Erythroblast (primary cell): ENCODE measurements around the gene NASP.

Source experiments
- DNase-seq, 2 experiments: peaks; one replicate each; lab custom pipeline; 2025; lab: John Stamatoyannopoulos, UW
- GATA1 ChIP-seq: IDR thresholded peaks from 2 replicates; pipeline ENCODE4 v1.6.1; 2011; ENCODE audit warnings: low read depth, mild to moderate bottlenecking, control low read depth, low read length, moderate library complexity
- POLR2A ChIP-seq: IDR thresholded peaks from 2 replicates; pipeline ENCODE4 v1.6.1; 2011; ENCODE audit warnings: mild to moderate bottlenecking, low read length

The NASP gene

GRCh38 chr1:45554198-45554597 is 29.6 kb upstream of the NASP start:
- DNase-seq, result no peak
- TF ChIP-seq POLR2A (no peak), GATA1 (no peak)

- TF ChIP-seq GATA1 (no peak), POLR2A (no peak)
These were observed 26.4 kb upstream of the NASP start for GRCh38 chr1:45557422-45557944.

GRCh38 chr1:45563843-45564242 is 20.0 kb upstream of the NASP start:
- no peak for DNase-seq
- TF ChIP-seq POLR2A, result no peak
- no peak for TF ChIP-seq GATA1

More at GRCh38 chr1:45557422-45557944, 26.4 kb upstream of the NASP start:
- no peak for DNase-seq

DNA sequence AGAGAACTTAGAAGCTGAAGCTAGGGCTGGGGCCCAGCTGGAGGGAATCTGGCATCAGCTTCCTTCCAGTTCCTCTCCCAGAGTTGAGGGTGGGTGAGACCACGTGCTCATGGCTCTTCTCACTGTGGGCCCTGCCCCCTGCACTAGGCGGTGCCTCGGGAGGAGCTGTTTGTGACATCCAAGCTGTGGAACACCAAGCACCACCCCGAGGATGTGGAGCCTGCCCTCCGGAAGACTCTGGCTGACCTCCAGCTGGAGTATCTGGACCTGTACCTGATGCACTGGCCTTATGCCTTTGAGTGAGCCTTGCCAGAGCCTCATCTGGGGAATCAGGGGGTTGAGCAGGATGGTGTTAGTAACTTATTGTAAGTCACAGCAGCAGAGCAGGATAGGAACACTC is 17.1 kb upstream of the NASP start:
- TF ChIP-seq GATA1 (no peak), POLR2A (no peak)
- no peak for DNase-seq

GRCh38 chr1:45567911-45568310 is 15.9 kb upstream of the NASP start:
- TF ChIP-seq GATA1, result no peak
- no peak for TF ChIP-seq POLR2A
- no peak for DNase-seq

GRCh38 chr1:45568421-45568820 is 15.4 kb upstream of the NASP start:
- TF ChIP-seq GATA1 (no peak), POLR2A (no peak)

DNA sequence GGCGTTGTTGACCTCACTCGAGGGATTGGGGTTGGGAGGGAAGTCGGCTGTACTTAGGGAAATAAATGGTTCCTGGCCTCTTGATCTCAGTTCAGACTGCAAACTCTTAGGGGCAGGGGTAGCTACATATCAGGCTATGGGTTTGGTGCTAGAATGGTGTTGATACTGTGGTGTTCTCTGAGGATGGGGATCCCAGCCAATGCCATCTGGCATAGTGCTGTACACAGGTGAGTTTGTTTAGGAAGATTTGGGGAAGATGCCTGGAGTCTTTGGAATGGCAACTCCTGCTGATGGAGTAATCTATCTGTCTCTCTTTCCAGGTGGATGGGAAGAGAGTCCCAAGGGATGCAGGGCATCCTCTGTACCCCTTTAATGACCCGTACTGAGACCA is 14.3 kb upstream of the NASP start:
- TF ChIP-seq GATA1 (no peak), POLR2A (no peak)
- DNase-seq, result no peak

More at GRCh38 chr1:45568421-45568820, 15.4 kb upstream of the NASP start:
- no peak for DNase-seq

- DNase-seq, result peak; percentile 77 to 89
- TF ChIP-seq GATA1 (no peak), POLR2A (no peak)
These were observed 13.8 kb upstream of the NASP start for GRCh38 chr1:45569962-45570581.

GRCh38 chr1:45570631-45571030 is 13.2 kb upstream of the NASP start:
- no peak for DNase-seq

DNA sequence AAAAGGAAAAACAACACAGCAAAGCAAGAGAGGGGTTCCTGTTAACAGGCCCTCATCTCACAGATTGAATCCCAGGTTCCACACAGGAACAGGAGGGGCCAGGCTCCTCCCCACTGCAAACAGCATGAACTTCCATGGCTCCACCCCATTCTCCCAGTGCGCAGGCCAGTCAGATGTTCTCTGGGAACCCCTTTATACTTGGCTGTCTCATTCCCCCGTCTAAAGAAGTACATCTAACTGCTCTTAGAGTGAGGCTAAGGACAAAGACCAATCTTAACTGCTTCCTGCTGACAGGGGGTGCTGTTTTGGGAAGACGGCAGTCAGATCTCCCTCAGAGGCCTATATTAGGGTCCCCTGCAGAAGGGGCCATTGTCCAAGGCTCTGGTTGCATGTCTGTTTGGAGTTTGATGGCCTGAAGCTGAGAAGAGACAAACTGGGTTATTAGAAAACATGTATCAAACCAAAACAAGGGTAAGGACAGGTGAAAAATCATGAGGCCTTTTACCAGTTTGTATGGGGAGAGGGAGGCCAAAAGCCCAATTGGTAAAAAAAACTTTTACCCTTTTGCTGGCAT is 10.5 kb upstream of the NASP start:
- no peak for DNase-seq
- TF ChIP-seq POLR2A (no peak), GATA1 (no peak)

More at GRCh38 chr1:45570631-45571030, 13.2 kb upstream of the NASP start:
- TF ChIP-seq POLR2A (no peak), GATA1 (no peak)

DNA sequence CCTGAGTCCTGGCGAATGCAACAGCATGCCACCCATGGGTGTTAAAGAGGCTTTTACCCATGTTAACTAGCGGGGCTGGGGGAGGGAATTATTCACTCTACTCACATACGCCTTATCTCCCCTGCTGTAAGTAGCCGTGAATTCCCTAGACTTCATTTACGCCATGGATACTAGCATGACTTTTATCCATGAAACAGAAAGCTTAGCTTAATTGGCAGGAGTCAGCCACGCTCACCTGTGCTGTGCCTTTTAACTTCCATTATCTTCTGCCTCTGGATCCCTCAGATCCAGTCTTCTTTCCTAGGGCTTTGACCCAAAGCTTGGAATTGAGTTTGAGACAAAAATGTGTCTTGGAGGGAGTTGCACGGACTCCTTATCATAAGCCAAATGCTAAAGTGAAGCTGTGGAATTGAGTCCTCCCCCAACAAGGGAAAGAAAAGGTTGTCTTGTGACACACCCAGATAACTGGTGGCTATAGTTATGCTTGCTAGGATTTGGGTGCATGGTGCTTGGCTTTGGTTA is 9.7 kb upstream of the NASP start:
- DNase-seq, result peak in 1 of 2 experiments; percentile 28
- no peak for TF ChIP-seq POLR2A
- no peak for TF ChIP-seq GATA1

DNA sequence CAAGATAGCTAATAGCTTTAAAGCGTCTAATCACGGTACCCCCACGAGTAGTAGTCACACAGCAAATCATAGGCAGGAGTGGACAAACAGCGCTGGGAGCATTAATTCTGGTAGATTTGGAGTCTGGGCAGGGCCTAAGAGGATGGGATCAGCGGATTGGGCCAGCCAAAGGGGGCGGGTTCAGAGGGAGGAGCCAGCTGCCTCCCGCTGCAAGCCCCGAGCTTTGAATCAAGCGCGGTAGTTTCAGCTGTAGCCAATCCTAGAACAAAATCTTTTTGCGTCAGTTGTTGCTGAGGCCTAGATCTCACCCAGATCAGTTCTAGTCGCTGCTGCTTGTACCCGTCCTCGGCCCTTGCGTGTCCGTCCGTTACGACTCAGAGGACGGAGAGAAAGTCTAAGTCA is 576 bp upstream of the NASP start:
- DNase-seq, result peak; percentile 97 to 98
- no peak for TF ChIP-seq POLR2A

DNA sequence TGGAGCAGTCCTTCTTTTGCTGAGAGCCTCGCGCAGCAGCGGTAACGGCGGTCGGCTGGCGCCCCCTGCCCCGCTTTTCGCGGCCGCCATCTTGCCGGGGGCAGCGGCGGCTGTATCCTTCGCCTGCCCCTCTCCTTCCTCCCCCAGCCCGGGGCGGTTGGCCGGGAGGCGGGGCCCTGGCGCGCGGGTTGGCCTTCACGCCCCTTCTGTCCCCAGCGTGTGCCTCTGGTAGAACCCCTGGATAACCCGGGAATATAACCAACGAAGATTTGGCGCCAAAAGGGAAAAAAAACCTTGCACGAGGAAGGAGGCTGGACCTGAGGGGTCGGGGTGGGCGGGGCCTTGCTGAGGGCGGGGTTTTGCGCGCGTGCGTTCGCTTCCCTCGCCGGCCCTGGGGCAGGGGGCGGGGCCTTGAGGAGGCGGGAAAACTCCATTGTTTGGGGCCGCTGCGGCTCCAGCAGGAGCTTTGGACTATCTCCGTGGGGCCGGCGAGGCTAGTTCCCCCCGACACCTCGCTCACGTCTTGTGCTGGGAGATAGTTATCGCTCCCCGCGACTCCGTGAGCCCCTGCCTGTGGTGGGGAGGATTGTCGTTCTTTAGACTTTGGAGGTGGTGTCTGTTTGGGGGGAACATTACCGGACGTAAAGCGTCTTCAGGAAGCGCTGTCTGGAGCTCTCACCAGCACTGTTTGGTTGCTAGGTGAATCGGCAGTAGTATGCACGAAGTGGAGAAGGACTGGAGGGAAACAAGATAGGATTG is 689 bp downstream of the NASP start:
- no peak for TF ChIP-seq GATA1
- peak; percentile 93 for DNase-seq

DNA sequence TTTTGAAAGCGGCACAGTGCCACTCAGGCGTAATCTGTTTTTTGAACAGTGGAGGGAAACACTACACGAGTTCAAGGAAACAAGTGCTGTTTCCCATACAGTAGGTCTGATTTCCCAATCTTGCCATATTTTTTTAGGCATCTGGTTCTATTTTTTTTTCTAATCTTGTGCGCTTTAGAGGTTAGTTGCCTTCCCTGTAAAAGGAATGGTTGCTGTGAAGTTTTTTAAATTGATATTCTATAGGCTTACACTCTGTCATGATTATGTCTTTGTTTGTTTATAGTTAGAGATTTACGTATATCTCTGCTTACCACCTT is 1.2 kb downstream of the NASP start:
- TF ChIP-seq GATA1 (no peak), POLR2A (no peak)
- no peak for DNase-seq
